ELF-1 (cell line): ENCODE data around the gene TDRD10.
"Not testable (repeated sequence)": the region's sequence is repeated elsewhere in the genome, so short reads cannot be mapped to it uniquely, and the experiment has no call there.

Source experiments
- DNase-seq: peaks from one replicate; pipeline ENCODE4 v3.0.0-alpha.2; 2016; ENCODE audit warnings: low read depth, low spot score

The TDRD10 gene

GRCh38 chr1:154514066-154514553 is 12.1 kb downstream of the TDRD10 start:
- no peak for DNase-seq

GRCh38 chr1:154517661-154518060 is 15.6 kb downstream of the TDRD10 start:
- DNase-seq = no peak

GRCh38 chr1:154519591-154519991 is 17.6 kb downstream of the TDRD10 start:
- DNase-seq = peak; percentile 40

GRCh38 chr1:154520333-154520732 is 18.3 kb downstream of the TDRD10 start:
- no peak for DNase-seq

GRCh38 chr1:154521695-154522094 is 19.7 kb downstream of the TDRD10 start:
- no peak for DNase-seq

- DNase-seq = peak; percentile 61
These were observed 22.9 kb downstream of the TDRD10 start for GRCh38 chr1:154524881-154525280.

GRCh38 chr1:154527192-154527591 is 25.2 kb downstream of the TDRD10 start:
- DNase-seq = no peak

- DNase-seq = no peak
These were observed 27.3 kb downstream of the TDRD10 start for GRCh38 chr1:154529308-154529707.

GRCh38 chr1:154531950-154532349 is 29.9 kb downstream of the TDRD10 start:
- DNase-seq = not testable (repeated sequence)

- peak; percentile 69 for DNase-seq
These were observed 32.2 kb downstream of the TDRD10 start for GRCh38 chr1:154533952-154534844.

GRCh38 chr1:154536570-154536969 is 34.6 kb downstream of the TDRD10 start:
- no peak for DNase-seq

GRCh38 chr1:154539486-154540483 is 37.8 kb downstream of the TDRD10 start:
- DNase-seq = no peak

GRCh38 chr1:154541231-154541630 is 39.2 kb downstream of the TDRD10 start:
- no peak for DNase-seq

- DNase-seq = peak; percentile 86
These were observed 44.4 kb downstream of the TDRD10 start for GRCh38 chr1:154546264-154547063.

GRCh38 chr1:154547105-154547732 is 45.2 kb downstream of the TDRD10 start:
- no peak for DNase-seq

- no peak for DNase-seq
These were observed 46.0 kb downstream of the TDRD10 start for GRCh38 chr1:154548028-154548427.

GRCh38 chr1:154549202-154549770 is 47.3 kb downstream of the TDRD10 start:
- DNase-seq = no peak

GRCh38 chr1:154550070-154550469 is 48.1 kb downstream of the TDRD10 start:
- no peak for DNase-seq

- no peak for DNase-seq
These were observed 48.6 kb downstream of the TDRD10 start for GRCh38 chr1:154550657-154551056.

- no peak for DNase-seq
These were observed 49.5 kb downstream of the TDRD10 start for GRCh38 chr1:154551474-154551873.
